ENCODE data around the gene FLCN.

The FLCN gene

DNA sequence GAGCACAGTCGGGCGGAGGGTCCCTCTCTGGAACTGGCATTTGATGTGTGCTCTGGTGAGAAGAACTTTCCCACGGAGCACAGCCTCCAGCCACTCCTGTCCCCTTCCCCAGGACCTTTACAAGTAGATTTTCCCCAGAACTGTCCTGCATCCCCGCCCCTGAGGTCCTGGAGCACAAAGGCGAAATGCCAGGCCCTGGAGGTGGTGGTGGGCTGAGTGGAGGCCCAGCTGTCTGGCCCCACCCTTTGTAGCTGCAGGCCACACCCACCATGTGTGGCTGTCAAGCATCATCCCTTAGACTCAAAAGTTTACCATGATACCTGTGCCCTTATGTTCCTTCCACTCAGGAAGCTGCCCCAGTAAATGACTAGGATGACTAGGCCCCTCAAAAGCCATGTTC, 68.6 kb downstream of the FLCN start:
- TF ChIP-seq, protein P1, sequence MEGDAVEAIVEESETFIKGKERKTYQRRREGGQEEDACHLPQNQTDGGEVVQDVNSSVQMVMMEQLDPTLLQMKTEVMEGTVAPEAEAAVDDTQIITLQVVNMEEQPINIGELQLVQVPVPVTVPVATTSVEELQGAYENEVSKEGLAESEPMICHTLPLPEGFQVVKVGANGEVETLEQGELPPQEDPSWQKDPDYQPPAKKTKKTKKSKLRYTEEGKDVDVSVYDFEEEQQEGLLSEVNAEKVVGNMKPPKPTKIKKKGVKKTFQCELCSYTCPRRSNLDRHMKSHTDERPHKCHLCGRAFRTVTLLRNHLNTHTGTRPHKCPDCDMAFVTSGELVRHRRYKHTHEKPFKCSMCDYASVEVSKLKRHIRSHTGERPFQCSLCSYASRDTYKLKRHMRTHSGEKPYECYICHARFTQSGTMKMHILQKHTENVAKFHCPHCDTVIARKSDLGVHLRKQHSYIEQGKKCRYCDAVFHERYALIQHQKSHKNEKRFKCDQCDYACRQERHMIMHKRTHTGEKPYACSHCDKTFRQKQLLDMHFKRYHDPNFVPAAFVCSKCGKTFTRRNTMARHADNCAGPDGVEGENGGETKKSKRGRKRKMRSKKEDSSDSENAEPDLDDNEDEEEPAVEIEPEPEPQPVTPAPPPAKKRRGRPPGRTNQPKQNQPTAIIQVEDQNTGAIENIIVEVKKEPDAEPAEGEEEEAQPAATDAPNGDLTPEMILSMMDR (IDR thresholded peaks at IDR 0.05; ENCODE audit: low read length, missing control alignments), result no peak
- no peak overlapping the region for H3K4me3 ChIP-seq (replicated peaks; ENCODE audit: low read depth, low read length)
- DNase-seq (ENCODE audit: low read depth), result no peak

DNA sequence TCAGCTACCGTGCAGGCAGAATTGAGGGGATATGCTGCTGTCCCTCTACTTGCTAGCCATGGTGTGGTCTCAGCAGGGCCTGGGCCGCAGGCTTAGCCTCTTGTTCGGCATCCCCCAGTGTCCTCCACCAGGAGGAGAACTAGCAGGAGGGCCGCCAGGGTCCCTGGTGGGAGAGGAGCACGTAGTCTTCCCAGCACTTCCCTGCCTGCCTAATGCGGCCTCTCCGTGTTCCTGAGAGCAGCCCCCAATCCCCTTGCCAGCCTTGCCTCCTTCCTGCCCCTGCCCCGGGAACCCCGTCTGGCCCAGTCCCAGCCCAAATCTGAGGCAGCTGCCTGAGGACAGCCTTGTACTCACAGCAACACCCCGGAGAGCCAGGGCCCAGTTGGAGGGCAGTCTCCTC, 69.0 kb downstream of the FLCN start:
- TF ChIP-seq, protein P1 (IDR thresholded peaks at IDR 0.05; ENCODE audit: low read length, missing control alignments), result no peak
- no peak for DNase-seq (ENCODE audit: low read depth)
- no peak overlapping the region for H3K4me3 ChIP-seq (replicated peaks; ENCODE audit: low read depth, low read length)

DNA sequence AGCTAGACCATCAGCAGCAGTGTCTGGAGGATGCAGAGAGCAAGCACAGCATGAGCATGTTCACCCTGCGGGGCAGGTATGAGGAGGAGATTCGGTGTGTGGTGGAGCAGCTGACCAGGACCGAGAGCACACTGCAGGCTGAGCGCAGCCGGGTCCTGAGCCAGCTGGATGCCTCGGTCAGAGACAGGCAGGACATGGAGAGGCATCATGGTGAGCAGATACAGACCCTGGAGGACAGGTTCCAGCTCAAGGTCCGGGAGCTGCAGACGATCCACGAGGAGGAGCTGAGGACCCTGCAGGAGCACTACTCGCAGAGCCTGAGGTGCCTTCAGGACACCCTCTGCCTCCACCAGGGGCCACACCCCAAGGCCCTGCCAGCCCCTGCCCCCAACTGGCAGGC, 69.6 kb downstream of the FLCN start:
- no peak for DNase-seq (ENCODE audit: low read depth)
- H3K4me3 ChIP-seq (replicated peaks; ENCODE audit: low read depth, low read length), result no peak overlapping the region
- TF ChIP-seq, protein P1 (IDR thresholded peaks at IDR 0.05; ENCODE audit: low read length, missing control alignments), result no peak

DNA sequence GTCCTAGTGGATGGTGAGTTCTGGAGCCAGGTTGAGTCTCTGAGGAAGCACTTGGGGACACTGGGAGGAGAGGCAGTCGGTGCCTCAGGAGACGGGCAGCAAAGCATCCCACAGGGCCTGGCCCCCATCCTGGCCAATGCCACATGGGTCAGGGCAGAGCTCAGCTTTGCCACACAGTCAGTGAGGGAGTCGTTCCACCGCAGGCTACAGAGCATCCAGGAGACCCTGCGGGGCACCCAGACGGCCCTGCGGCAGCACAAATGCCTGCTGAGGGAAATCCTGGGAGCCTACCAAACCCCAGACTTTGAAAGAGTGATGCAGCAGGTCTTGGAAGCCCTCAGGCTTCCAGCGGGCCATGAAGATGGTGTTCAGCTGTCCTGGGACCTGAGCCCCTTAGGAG, 70.5 kb downstream of the FLCN start:
- TF ChIP-seq, protein P1 (IDR thresholded peaks at IDR 0.05; ENCODE audit: low read length, missing control alignments), result no peak
- no peak for DNase-seq (ENCODE audit: low read depth)
- H3K4me3 ChIP-seq (replicated peaks; ENCODE audit: low read depth, low read length), result no peak overlapping the region

DNA sequence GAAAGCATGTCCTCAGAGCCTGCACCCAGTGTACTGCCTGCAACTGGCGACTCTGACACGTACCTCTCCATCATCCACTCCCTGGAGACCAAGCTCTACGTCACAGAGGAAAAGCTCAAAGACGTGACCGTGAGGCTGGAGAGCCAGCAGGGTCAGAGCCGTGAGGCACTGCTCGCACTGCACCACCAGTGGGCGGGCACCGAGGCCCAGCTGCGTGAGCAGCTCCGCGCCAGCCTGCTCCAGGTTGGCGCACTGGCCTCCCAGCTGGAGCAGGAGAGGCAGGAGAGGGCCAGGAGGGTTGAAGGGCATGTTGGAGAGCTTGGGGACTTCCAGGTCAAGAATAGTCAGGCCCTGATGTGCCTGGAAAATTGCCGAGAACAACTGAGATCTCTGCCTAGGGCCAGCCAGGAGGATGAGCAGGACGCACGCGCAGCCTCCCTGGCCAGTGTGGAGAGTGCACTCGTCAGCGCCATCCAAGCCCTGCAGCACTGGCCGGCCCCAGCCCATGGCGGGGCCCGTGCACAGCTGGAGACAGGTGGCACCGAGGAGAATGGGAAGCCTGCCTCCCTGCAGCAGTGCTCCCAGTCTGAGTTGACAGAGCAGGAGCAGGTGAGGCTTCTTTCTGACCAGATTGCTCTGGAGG, 71.2 kb downstream of the FLCN start:
- H3K4me3 ChIP-seq (replicated peaks; ENCODE audit: low read depth, low read length), result no peak overlapping the region
- DNase-seq (ENCODE audit: low read depth), result no peak
- TF ChIP-seq, protein P1 (IDR thresholded peaks at IDR 0.05; ENCODE audit: low read length, missing control alignments), result no peak

DNA sequence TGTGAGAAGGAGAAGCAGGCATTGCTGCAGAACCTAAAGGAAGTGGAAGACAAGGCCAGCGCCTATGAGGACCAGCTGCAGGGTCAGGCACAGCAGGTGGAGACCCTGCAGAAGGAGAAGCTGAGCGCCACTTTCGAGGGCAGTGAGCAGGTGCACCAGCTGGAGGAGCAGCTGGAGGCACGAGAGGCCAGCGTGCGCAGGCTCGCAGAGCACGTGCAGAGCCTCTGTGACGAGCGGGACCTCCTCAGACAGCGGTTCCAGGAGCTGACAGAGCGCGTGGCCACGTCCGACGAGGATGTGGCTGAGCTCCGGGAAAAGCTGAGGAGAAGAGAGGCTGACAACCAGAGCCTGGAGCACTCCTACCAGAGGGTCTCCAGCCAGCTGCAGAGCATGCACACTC, 72.3 kb downstream of the FLCN start:
- DNase-seq (ENCODE audit: low read depth), result no peak
- TF ChIP-seq, protein P1 (IDR thresholded peaks at IDR 0.05; ENCODE audit: low read length, missing control alignments), result no peak
- H3K4me3 ChIP-seq (replicated peaks; ENCODE audit: low read depth, low read length), result no peak overlapping the region

DNA sequence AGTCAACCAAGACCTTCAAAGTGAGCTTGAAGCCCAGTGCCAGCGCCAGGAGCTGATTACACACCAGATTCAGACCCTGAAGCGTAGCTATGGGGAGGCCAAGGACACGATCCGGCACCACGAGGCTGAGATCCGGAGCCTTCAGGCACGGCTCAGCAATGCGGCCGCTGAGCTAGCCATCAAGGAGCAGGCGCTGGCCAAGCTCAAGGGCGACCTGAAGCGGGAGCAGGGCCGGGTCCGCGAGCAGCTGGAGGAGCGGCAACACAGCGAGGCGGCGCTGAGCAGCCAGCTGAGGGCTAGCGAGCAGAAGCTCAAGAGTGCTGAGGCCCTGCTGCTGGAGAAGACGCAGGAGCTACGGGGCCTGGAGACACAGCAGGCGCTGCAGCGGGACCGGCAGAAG, 72.8 kb downstream of the FLCN start:
- no peak for DNase-seq (ENCODE audit: low read depth)
- no peak overlapping the region for H3K4me3 ChIP-seq (replicated peaks; ENCODE audit: low read depth, low read length)
- TF ChIP-seq, protein P1 (IDR thresholded peaks at IDR 0.05; ENCODE audit: low read length, missing control alignments), result no peak
